Fibroblast of skin of back (primary cell): ENCODE measurements around the gene MARK3.
"Not testable (repeated sequence)": the region's sequence is repeated elsewhere in the genome, so short reads cannot be mapped to it uniquely, and the experiment has no call there.

Experiments
- DNase-seq: peaks from one replicate; pipeline ENCODE4 v3.0.0-alpha.2; 2013

Gene MARK3

GRCh38 chr14:103492156-103492925 lies 107.1 kb downstream of the MARK3 start:
- no peak for DNase-seq

- DNase-seq = no peak
These were observed 110.6 kb downstream of the MARK3 start for GRCh38 chr14:103495854-103496253.

DNA sequence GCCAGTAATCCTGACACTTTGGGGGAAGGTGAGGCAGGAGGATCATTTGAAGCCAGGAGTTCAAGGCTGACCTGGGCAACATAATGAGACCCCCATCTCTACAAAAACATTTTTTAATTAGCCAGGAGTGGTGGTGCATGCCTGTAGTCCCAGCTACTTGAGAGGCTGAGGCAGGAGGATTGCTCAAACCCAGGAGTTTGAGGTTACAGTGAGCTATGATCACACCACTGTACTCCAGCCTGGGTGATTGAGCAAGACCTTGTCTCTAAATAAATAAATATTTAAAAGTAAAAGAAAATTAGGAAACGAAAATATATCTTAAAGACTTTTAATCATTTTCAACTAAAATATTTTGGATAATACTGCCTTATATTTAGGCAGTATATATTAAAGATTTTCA lies 111.6 kb downstream of the MARK3 start:
- no peak for DNase-seq

DNA sequence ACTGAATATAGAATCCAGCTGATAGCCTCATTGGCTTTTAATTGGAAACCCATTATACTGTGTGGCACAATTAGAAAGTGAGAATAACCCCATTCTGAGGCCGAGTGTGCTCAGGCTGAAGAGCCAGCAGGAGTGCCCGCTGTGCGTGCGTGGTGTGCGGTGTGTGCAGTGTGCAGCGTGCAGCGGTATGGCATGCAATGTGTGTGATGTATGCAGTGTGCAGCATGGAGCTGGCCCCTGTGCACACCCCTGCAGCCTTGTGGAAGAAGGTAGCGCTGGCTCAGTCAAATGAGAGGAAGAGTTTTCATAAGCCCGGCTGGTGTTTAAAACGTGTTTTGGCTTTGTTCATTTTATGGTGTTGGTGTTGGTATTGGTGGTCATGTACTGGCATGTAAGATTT lies 114.5 kb downstream of the MARK3 start:
- DNase-seq = no peak

GRCh38 chr14:103500148-103500990 lies 115.2 kb downstream of the MARK3 start:
- DNase-seq = peak; percentile 75

DNA sequence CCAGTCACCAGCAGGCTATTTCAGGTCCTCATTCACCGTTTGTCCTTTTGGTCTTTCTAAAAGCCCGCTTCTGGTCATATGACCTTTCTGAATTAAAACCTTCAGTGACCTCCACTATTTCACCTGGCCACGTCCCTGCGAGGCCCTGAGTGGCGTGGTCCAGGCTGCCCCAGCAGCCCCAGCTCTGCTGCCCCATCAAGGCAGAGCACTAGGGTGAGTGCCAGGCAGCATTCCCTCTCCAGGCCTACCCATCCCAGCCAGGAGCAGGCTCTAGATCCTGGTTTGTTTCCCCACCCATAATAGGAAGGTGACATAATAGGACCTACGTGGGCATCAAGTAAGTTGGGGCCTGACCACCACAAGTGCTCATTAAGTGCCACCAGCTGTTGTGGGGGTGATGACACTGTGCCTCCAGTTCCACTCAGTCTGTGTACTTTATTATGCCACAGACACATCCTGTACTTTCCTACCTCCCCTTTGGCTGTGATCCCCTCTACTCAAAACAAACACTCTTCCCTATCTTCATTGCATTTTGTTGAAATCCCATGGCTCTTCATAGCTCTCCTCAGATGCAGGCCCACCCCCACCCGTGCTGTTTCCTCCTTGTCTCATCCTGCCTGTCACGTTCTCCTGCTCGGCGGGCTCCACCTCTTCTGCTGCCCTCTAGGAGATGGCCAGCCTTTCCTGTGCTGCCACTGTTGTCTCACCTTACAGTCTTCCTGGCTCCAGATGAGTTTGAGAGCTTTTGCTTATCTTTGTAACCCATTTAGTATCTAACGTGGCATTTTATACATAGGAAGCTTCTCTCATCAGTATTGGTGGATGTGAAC lies 116.0 kb downstream of the MARK3 start:
- DNase-seq = no peak

DNA sequence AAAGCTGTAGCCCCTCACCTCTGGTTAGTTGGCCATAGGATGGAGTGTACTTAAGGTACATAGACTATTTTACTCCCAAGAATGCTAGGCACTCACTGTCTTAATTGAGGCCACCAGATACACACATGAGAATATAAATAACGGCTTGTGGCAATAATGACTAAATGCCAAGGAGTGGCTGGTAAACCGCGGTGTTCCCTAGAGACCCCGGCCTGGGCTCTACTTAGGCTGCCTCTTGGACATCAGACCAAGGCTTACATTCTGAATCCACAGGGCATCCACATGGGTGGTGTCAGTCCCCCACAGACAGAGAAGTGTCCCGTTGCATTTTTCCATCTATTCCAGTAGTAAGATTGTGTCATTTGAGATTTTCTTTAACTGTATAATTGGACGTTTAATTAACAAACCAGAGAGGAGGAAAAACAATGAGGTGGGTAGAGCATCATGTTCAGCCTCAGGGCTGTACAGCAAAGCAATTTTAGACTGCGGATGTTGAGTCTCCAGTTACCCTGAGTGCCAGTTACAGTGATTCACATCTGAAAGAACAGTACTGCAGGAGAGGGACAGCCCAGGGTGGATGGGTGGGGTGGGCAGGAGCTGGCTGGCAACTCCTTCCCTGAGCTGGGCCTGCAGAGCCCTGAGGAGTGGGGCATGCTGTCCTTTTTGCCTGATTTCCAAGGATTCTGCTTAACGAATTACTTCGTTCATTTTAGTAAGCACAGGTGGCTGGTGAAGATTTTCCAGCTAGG lies 116.9 kb downstream of the MARK3 start:
- DNase-seq = no peak

DNA sequence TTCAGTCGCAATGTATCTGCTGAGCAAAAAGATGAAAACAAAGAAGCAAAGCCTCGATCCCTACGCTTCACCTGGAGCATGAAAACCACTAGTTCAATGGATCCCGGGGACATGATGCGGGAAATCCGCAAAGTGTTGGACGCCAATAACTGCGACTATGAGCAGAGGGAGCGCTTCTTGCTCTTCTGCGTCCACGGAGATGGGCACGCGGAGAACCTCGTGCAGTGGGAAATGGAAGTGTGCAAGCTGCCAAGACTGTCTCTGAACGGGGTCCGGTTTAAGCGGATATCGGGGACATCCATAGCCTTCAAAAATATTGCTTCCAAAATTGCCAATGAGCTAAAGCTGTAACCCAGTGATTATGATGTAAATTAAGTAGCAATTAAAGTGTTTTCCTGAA lies 117.7 kb downstream of the MARK3 start:
- no peak for DNase-seq

GRCh38 chr14:103503296-103503695 lies 118.1 kb downstream of the MARK3 start:
- DNase-seq = no peak

DNA sequence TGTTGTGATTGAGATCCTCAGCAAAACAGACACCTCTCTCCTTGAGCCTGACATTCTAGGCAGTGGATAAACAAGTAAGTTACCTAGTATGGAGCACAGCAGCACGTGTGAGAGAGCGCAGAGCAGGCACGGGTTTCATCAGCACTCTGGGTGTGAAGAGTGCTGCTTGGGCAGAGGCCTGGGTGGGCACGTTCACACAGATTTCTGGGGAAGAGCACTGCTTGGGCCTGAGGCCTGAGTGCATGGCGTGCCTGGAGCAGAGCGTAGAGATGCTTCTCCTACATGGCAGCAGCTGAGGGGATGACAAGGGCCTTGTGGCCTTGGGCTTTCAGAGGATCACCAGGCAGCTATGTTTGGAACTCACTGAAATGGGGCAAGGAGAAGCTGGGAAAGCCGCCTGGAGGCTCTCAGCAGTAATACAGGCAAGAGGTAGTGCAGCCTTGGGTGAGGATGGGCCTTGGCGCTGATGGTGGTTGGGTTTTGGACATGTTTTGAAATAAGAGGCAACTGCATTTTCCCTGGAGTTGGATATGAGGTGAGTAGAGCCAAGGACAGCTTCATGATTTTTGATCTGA lies 119.9 kb downstream of the MARK3 start:
- DNase-seq = no peak

DNA sequence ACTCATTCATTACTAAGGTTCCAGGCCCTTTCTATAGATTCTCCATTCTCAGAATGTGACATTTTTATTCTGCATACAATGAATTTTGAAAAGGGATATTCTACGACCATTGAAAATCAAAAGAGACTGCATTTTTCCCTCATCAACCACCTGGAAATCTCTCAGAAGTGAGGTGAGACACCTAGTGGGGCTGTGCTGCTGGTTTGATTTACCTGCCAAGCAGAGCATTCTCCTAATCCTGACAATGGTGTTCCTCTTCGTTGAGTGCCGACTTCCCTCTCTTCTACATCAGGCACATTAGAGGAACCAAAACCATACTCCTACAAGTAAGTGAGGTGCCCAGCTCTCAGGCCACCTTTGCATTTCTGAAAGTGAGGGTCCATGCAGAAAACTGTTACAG lies 122.5 kb downstream of the MARK3 start:
- DNase-seq = no peak

GRCh38 chr14:103508521-103509329 lies 123.5 kb downstream of the MARK3 start:
- no peak for DNase-seq

DNA sequence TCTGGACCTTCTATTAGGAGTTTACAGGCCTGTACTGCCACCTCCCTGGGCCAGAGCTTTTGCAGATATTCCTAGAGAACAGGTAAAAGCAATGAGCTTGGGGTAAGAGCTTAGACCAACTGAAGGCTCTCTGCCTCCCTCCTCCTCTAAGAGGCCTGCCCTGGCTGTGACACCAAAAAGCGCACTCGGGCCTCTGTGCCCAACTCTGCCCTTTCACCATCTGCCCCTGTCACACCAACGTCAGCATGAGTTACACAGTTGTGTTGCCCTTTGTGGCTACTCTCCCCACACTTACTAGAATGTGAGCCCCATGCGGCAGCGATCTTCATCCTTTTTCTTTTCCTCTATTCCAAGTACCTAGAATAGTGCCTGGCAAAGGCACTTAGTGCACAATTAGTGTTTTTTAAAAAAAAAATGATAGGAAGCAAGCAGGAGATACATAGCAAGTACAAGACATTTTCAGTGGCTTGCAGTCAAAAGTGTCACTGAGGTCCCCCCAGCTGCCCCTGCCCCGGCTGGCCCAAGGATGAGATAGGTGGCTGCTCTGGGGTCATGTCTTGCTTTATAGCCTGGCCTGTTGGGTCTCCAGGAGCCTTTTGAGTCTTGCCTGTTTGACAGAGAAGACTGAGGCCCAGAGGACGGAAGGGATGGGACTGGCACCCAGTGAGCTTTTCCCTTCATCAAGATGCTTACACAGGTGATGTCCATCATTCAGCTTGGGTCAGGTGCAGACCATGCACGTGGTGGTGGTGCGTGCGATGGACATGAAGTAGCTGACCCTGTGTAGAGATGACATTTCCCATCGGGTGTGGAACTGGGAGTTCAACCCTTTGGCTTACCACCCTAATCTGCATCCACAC lies 124.9 kb downstream of the MARK3 start:
- DNase-seq = no peak

DNA sequence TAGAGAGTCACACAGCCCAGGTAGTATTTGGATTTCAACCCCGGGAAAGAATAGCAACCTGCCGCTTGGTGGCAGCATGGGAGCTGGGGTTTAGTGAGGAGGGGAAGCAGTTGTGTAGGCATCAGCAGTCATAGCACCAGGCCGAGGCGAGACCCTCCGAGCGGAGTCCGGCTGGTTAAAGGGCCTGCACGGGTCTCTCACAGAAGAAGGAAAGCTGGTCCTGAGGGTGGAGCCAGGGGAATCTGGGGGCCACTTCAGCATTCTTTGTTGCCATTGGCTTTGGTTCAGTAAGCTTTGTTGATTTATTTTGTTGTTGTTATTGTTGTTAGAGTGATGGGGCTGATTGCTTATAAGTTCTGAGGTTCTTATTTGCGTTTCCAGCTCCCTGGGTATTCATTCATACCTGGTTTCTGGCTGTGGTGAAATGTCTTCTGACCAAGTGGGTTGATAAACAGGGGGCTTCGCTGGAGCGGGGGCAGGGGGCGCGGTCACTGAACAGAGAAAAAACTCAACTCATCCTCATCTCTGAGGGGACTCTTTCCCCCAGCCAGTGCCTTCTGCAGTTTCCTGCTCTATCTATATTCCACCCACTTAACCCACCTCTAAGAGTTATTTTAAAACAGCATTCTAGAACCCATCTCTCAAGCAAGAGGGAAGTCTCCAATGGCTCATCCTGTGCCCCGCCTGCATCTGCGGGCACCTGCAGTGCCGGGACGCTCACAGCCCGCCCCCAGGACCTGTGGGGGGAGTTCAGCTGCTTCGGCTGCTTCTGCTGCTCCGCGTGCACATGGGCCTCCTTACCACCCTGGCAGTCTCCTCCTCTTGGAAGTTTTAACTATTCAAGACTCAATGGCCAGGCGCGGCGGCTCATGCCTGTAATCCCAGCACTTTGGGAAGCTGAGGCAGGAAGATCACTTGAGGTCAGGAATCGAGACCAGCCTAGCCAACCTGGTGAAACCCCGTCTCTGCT lies 125.8 kb downstream of the MARK3 start:
- DNase-seq = no peak

GRCh38 chr14:103512180-103512579 lies 127.0 kb downstream of the MARK3 start:
- not testable (repeated sequence) for DNase-seq

- peak; percentile 46 for DNase-seq
These were observed 127.7 kb downstream of the MARK3 start for GRCh38 chr14:103512701-103513611.

DNA sequence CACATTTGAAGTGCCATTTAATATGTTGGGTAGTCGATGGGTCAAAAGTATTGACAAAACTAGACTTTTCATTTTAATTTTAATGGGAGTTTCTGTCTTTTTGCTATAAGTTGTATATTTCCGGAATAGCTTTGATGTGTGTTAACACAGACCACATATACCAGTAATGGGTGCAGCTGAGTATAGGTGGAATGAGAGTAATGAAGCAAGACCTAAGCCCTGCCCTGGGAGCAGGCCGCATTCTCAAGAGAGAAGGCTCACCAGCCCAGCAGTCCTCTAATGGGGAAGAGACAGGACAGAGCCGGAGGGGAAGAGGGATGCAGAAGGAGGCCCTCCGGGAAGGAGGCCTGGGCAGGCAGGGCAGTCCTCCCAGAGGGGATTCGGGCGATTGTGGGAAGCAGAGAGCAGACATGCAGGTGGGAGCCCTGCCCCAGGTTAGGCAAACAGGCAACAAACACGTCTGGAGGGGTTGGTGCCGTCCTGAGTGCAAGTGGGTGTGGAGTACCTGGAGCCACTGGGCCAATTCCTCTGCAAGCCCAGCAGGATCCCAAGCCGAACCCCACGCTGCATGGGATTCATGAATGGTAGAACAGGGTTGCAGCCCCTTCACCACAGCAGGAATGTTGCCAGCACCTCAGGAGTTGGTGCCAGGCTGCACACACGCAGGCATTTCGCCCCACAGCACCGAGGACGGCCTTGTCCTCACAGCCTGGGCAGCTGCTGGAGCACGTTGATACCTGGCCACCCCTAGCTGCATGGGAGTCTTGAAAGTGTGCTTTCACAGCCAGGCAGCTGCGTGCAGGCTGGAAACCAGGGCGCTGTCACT lies 129.6 kb downstream of the MARK3 start:
- DNase-seq = no peak
